ENCODE data around the gene FTH1.

- TF ChIP-seq SUZ12 (IDR thresholded peaks at IDR 0.05) = no peak
- no peak for TF ChIP-seq ELF4 (IDR thresholded peaks at IDR 0.05)
- TF ChIP-seq NFRKB (IDR thresholded peaks at IDR 0.05) = no peak
- TF ChIP-seq BHLHE40 (IDR thresholded peaks at IDR 0.05; ENCODE audit: borderline replicate concordance) = no peak
- TF ChIP-seq ARNT (IDR thresholded peaks at IDR 0.05) = no peak
- no peak for TF ChIP-seq HDGF (IDR thresholded peaks at IDR 0.05; ENCODE audit: borderline replicate concordance)
- TF ChIP-seq TARDBP (IDR thresholded peaks at IDR 0.05) = no peak
- no peak for TF ChIP-seq FOXM1 (IDR thresholded peaks at IDR 0.05; ENCODE audit: borderline replicate concordance)
- TF ChIP-seq FOXK2 (IDR thresholded peaks at IDR 0.05) = no peak
- no peak for TF ChIP-seq SP1 (IDR thresholded peaks at IDR 0.05)
Observed at GRCh38 chr11:61922539-61922938, 44.9 kb downstream of the FTH1 start.

Data from HEK293T (cell line).